HG02973 (cell line): ENCODE data around the gene EXOC4.

Experiments used
- ATAC-seq: cut with Tn5 transposase; IDR thresholded peaks from one replicate; pipeline ENCODE4 v1.9.1; 2021; ENCODE audit warnings: moderate library complexity; ENCODE audit not compliant: unreplicated experiment

EXOC4 gene

DNA sequence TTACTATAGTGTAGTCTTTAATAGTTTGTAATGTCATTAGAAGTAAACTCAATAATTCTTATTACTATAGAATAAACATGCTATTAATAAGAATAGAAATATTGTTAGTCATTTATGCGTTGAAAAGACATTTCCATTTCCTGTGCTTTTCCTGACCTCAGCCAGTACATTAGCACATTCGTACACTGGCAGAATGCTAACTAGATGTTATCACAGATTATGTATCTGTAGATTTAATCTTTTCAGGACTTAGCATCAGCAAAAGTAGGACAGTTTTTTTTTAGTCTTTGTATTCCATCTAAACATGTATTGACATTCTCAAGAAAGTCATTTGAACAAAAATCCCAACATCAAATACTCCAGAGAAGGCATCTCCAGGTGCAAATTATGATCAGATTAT, 158.5 kb downstream of the EXOC4 start:
- no peak for ATAC-seq

DNA sequence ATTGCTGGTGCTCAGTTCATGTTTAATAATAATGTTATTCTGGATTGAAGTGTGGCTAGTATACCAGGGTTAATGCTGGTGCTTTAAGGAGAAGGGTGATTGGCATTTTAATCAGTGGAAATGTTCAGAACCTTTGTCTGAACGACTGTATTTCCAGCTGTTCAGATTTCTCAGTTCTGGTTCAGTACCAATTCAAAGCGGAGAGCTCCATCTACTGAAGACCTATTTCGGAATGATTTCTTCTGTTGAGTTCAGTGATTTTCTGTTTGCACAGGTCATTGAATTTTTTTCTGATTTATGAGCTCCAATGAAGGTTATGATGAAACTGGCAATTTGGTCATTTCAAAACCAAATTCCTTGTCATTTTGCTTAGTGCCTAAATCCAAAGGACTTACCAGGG, 160.1 kb downstream of the EXOC4 start:
- no peak for ATAC-seq

DNA sequence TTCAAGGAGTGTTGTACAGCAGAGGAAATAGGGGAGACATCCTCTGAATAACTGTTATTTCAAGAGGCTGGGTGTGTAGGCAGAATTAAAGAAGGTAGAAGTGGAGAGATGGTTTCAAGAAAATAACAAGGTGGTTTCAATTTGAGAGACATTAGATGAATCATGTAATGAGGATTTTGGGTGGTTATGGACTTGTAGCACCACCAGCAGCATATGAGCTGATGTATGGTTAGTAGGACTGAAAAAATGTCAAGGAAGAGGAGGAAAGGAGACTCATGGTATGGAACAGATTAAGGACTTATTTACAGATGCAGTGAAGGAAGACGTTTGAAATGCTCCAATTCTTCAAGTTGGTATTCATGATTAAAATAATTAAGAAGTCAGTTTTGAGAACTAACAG, 166.2 kb downstream of the EXOC4 start:
- ATAC-seq, result no peak

DNA sequence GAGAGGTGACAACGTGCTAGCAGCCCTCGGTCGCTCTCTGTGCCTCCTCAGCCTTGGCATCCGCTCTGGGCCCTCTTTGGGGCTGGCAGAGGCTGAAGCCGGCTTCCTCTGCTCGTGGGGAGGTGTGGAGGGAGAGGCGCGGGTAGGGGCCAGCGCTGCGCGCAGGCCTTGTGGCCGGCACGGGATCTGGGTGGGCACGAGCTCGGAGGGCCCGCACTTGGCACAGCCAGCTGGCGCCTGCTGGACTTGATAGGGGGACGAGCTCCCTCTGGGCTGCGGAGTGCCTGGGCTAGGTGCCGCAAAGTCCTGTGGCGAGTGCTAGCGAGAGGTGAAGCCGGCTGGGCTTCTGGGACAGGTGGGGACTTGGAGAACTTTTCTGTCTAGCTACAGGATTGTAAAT, 170.7 kb downstream of the EXOC4 start:
- ATAC-seq, result no peak

DNA sequence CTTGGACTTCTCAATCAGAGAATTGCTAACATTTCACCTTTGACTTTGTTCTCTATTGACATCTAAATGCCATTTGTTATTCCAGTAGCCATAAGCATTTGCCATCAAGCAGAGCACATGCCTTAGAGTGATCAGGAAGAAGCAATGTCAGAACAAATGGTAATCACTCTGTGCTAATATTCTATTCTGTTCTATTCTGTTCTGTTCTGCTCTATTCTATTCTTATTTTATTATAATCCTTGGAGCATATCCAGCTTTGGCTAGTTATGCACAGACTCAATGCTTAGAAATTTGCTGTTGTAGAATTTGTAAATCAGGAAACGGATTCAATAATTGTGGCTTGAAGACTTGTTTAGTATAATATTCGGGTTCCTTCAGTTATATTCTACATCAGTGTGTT, 175.4 kb downstream of the EXOC4 start:
- ATAC-seq, result no peak

DNA sequence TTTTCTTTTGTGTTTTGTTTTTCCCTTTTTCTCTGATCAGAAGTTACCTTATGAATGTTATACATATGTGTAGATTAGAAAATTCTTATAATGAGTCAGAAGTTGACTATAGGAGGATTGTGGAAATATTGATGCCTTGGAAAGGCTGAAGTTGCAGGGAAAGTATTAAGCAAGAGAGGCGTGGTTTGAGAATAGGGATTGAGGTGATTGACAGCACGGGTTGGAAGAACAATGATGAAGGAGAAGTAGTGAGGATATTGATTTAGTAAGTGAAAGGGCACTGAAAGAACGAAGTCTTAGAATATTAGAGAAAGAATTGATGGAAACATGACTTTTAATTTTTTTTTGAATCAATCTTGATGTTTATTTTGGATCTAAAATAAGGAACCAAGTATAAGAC, 176.0 kb downstream of the EXOC4 start:
- no peak for ATAC-seq

DNA sequence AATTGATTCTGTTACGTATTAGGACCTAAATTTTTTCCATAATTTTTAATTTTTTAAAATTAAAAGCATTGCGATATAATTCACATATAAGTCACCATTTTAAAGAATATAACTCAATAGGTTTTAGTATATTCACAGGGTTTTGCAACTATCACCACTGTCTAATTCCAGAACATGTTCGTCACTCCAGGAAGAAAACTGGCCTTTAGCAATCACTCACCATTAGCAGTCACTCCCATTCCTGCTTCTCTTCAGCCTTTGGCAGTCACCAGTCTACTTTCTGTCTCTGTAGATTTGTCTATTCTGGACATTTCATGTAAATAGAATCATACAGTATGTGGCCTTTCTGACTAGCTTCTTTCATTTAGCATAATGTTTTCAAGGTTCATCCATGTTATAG, 176.5 kb downstream of the EXOC4 start:
- no peak for ATAC-seq

DNA sequence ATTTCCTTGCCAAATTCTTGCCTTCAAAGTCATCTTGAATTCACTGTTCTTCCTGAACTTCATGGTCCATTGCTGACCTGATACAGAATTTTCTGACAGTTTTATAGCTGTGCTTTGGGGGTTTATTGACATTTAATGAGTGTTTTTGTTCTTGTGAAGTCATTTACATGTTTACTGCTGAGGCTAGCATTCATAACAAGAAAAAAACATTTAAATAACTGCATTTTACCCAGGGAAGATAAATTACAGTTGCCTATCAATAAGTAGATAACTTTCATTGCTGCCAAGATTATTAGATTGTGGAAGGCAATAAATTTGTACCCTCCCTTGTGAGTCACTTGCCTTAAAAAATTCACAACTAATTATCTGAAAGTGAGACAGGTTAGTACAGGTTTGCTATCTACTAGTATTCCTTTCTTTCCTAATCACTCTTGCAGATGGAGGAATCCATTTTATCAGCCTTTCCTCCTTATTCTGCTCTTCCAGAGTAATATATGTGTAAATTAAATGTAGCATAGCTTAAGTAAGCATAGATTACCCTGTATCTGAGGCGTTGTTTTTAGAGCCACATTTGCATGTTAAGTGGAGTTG, 178.4 kb downstream of the EXOC4 start:
- ATAC-seq, result no peak

DNA sequence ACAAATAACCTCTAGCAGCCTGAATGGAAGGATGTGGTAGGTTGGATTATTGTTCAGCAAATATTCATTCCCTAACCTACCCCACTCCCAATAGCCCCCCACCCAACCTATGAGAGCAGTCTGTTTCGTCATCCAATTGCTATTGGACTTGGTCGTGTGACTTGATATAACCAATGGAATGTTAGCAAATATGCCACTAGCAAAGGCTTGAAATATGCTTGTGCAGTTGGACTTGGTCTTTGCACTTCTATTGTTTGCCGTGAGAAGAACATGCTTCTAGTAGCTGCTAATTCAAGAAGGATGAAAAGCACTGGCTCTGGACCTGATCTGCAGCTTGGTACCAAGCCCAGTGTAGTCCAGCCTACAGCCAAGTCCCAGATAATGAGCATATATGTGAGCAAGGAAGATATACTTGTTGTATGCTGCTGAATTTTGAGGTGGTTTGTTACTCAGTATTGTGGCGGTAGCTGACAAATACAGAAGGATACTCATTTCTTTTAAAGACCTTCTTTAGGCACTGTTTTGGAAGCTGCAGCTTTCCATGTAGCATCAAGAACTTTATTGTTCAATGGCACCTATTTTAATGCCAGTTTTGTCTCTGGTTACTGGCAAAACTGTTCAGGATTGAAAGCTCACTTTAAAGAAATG, 180.4 kb downstream of the EXOC4 start:
- no peak for ATAC-seq

DNA sequence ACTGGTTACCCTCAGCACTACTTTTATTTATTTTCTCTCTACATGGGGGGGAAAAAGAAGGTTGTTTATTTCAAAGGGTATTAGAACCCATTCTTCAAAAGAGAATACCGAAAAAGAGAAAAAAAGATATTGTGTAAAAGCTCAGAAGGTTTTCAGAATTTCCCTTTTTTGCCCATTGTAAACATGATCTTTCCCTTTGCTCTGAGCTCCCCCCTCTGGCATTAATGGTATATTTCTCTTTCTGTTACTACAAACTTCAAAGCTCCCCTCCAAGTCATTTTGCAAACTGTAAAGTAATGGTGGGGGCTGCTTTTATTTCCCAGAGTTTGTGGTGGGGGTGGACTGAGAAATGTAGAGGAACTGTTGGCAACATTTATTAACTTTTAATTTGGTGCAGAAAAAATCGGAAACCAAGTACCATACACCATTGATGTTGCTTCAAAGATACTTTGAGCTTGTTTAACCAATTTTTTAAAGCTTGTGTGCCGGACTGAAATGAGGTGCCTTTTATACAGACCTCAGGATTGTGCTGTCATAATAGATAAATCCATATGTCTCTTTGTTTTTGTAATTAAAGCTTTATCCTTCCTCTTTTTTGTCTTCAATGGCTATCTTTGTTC, 181.5 kb downstream of the EXOC4 start:
- ATAC-seq, result no peak

DNA sequence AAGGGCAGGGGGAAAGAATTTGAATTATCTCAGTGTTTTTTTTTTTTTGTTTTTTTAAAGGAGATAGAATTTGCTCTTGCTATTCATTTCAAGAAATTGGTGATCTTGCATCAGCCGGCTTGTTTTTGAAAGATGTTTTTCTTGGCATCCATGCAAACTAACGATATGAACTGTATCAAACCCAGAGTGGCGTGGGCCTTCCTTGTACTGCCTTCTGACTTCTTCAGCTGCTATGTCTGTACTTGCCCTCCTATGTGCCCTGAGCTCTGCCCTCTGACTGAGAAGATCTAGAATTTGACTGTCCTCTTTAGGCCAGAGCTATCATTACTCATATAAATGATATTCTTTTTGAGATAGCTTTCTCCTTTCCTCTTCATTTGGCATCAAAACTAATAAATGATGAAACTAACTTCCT, 183.1 kb downstream of the EXOC4 start:
- no peak for ATAC-seq

DNA sequence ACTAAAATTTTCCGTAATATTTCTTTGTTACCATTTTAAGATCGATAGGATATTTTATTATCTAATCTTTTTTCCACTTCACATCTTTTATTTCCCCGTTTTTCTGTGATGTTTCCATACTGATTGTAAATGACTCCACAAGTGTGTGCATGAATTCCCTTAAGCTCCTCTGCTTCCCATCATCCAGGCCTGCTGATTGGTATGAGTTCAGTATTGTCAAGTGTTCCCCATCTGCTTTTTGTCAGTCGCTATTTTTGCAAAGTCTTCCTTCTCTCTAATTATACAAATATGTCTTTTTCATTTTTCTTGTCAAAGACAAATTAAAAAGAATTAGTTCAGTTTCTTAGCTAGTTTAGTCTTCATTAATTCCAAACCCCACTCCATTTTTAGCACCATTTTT, 184.7 kb downstream of the EXOC4 start:
- ATAC-seq, result no peak

DNA sequence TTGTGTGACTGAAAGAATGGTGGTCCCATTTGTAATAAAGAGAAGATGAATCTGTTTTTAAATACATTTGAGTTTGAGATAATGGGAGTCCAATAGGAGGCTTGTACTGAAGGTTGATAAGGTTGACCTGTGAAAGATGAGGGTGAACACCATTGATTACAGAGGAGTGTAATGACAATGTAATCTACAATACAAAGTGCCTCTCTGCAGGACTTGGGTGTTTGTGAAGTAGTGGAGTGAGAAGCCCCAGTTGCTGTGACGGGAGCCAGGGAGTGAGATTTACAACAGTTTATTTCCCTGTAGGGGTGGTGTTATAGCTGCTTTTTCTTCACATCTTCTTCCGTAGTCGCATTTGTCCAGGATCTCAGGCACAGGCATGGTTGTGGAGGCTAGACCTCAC, 189.9 kb downstream of the EXOC4 start:
- no peak for ATAC-seq

DNA sequence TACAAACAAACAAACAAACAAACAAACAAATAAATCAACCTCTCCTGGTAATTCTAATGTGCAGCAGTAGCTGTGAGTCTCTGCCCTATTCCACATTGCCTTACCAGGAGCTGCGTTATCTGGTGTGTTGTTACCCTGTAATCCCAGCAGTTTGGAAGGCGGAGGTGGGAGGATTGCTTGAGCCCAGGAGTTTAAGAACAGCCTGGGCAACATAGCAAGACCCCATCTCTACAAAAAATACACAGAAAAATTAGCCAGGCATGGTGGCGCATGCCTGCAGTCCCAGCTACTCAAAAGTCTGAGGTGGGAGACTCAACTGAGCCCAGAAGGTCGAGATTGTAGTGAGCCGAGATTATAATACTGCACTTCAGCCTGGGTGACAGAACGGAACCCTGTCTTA, 192.7 kb downstream of the EXOC4 start:
- no peak for ATAC-seq

DNA sequence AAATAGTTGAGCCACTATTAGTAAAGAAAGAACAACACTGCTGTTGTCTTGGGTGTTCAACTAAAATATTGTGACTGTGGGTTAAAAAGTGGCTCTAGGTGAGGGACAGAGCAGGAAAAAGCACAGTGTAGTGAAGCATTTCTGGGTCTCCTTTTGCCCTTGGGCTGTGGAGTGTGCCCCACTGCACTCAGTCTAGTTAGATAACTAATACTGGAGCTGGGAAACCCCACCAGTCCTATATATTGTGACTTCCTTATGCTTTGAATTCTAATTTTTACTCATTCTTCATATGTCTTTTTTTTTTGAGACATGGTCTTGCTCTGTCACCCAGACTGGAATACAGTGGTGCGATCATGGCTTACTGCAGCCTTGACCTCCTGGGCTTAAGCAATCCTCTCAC, 195.1 kb downstream of the EXOC4 start:
- ATAC-seq, result no peak

DNA sequence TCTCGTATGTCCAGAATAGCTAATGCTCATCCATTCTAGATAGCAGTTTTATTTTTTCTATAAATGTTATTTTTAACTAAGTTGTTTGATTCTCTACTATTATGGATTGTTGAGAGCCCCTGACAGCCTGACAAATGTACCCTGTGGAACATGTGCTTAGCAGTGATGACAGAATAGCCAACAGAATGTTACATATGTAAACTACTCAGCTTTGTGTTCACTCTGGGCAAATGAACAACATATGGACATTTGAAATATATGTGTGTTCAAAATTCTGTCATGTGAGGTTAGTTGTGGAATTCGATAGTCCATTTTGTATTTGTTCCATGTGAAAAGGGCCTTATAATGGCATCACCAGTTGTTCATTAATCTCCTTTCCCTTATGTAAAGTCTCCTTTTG, 199.7 kb downstream of the EXOC4 start:
- ATAC-seq, result no peak

DNA sequence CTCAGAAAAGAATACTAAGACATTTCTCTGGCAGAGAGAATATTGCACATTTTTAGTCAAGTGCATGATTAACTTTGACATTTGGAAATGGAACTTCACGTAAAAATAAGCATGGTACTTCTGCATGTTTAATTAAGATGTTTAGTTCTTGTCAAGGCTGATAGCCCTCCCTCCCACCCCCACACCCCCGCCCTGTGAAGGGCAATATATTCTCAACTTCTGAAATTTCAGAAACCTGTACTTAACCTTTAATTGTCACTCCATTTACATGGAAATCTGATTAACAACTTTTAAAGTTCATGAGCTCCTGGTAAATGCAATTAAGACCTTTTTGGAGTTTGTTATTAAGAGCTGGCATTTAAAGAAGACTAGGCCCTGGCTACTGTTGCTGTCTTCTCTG, 205.8 kb downstream of the EXOC4 start:
- no peak for ATAC-seq

DNA sequence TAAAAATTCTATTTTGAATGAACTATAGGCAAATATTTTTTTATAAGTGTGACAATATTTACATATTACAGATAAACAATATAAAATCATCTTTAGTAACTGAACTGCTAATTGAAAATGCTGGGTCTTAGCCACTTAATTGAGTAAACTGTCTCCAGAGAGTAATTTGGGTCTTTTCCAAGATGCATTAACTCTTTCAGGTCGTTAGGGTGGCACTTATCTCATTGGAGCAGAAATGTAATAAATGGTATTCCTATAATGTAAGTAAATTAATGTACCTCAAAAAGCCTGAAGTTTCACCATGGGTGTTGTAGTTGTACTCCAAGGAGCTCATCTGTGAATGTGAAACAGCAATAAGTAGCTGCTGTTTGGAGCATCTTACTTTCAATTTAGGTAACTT, 208.5 kb downstream of the EXOC4 start:
- ATAC-seq, result no peak

DNA sequence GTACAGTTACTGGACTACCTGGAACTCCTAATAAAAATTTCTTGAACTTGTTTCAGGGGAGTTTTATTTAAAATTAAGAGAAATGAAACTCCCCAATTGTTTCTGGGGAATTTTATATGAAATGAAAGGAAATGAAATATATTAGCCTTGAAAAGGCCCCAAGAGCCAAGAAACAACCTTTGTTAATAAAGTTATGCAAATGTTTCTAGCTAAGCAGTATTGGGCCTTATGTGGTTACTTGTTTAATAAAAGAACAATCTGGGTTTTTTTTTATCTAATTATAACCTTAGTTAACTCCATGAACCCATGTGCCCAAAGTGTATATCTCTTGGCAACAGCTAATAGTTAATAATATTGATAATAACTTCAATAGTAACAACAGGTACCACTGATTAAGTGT, 222.8 kb downstream of the EXOC4 start:
- no peak for ATAC-seq

DNA sequence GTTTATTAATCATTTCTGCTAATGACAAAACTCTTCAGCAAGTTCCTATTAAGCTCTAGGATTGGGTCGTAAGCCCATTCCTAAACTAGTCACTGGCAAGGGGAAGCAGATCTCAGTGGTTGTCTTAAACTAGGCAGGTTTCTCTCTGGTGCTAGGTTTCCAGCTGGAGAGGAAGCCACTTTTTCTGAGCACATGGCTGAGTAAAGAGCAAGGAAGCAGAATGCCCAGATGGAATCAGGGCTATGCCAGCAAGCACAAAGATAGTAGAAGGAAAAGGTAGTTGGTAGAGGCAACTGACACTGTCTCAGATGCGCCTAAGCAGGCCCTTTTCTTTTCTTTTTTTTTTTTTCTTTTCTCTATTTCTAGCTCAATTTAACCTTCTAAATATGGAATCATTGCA, 224.9 kb downstream of the EXOC4 start:
- ATAC-seq, result no peak

DNA sequence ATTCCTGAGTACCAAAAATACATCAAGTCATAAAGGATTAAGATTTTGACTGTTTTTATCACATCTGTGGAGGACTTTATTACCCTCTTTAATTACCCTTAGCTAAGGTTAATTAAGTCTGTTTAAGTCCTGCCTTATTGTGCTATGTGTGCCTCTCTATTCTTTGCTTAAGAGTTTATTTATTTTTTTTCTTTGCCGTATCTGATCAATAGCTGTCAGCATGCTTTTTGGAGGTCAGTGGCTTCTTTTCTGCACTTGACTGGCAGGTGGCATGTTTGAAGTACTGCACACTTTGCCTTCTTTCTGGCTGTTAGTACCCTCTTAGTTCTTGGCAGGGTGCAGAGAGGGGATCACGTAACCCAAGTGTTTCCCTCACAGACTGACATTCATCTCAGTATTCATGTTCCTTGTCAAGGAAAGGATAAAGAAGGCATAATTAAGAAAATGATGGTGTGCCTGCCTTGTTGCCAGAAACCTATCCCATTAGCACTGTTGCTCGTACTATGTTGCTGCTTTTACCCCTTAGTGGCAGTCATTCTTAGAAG, 225.8 kb downstream of the EXOC4 start:
- ATAC-seq, result no peak

DNA sequence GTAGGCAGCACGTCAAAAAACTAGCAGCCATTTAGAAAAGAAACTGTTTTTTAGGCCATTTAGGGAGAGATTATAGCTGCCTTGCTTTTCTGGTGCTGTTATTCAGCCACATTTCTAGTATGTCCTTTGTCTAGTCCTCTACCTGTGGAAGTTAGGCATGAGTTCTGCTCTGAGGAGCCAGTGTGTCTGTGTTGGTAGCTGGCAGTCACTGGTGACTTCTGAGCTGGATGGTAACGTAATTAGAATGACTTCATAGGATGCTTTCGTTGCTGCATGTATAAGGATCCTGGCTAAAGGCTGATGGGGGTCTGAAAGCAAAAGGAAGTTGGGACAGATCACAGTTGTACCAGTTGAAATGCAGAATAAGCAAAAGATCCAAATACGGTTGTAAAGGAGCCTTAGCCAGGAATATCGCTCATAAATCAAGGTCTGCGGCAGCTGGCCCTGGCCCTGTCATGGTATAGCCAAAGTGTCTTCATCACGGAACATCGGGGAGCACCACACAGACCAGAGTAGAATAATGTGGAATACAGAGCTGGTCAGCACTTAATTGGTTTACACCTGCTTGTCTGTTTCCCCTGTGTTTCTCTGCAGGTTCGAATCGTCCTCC, 226.7 kb downstream of the EXOC4 start:
- ATAC-seq, result no peak
